ENCODE measurements around the gene KRTAP10-8.

- TF ChIP-seq CTCF (conservative IDR thresholded peaks at IDR 0.05 in 1 of 2, IDR thresholded peaks at IDR 0.05 in 1 of 2; ENCODE audit: extremely low read depth in 1 of 2, insufficient read depth in 1 of 2, low read depth in 1 of 2, low read length in 2 of 2) (no peak), EZH2 (IDR thresholded peaks at IDR 0.05; ENCODE audit: borderline replicate concordance, low read length) (no peak)
Measured at GRCh38 chr21:44571844-44572782, 39.8 kb upstream of the KRTAP10-8 start.

Measured in mammary epithelial cell (primary cell).